ENCODE results near the gene HSD17B2.

- no peak for TF ChIP-seq MAFK (IDR thresholded peaks at IDR 0.05; ENCODE audit: low read depth, low read length)
- no peak for TF ChIP-seq CTCF (conservative IDR thresholded peaks at IDR 0.05; ENCODE audit: low read depth, low read length)
Measured at GRCh38 chr16:82078125-82078524, 43.1 kb downstream of the HSD17B2 start.

Measured in IMR-90 (cell line).